Activated T-cell treated with anti-CD3 and anti-CD28 coated beads for 1 hour (primary cell): ENCODE measurements around the gene UCK2.

Experiments
- DNase-seq: peaks from one replicate; pipeline ENCODE4 v3.0.0-alpha.2; 2020; ENCODE audit warnings: low read depth

The UCK2 gene

GRCh38 chr1:165834229-165834628 lies 6.8 kb downstream of the UCK2 start:
- DNase-seq: no peak

- no peak for DNase-seq
Observed at GRCh38 chr1:165834881-165835280, 7.5 kb downstream of the UCK2 start.

- no peak for DNase-seq
Observed at GRCh38 chr1:165836664-165837482, 9.5 kb downstream of the UCK2 start.

DNA sequence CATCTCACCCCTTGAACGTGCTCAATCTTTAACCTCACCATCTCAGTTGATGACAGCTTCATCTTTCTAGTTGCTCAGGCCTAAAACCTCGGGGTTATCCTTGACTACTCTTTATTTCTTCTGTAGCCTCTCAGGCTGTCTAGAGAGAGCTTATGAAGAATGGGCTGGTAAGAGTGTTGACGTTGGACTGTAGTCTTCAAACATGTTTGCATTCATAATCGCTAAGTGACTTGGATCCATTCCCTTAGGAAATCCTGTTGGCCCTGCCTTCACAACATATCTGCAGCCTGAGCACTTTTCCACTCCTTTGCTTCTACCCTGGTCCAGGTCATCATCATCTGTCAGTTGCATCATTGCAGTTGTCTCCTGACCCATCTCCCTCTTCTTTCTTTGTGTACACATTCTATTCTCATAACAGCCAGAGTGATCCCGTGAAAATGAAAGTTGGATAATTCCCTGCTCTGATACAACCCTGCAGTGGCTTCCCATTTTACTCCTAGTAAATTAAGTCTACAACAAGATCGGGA lies 10.5 kb downstream of the UCK2 start:
- DNase-seq: no peak

- no peak for DNase-seq
Observed at GRCh38 chr1:165840423-165840822, 13.0 kb downstream of the UCK2 start.

GRCh38 chr1:165841582-165842017 lies 14.2 kb downstream of the UCK2 start:
- DNase-seq: no peak

DNA sequence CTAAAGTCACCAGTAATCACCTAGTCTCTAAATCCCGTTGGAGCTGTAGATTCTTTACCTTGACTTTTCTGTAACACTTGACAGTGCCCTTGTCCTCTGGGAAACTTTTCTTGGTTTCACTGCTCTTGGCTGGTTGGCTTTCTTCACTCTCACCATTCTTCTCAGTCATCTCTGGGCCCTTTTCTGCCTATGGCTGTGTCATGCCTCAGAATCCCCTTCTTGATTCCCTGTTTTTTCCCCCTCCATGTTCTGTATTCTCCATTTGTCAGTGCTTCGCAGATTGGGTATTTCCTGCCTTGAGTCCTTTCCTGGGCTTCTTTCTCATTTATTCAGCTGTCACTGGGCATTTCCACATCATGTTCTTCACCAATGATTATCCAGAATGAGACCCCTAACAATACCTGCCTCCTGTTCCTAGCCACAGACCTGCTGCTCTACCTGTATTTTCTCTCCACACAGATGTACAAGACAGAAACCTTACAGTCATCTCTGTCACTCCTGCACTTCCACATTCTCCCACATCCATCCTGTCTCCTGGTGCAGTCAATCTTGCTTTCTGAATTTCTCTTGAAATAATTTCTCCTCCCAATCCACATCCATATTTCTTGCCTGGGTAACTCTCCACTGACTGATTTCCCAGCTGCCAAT lies 14.7 kb downstream of the UCK2 start:
- DNase-seq: no peak

- no peak for DNase-seq
Observed at GRCh38 chr1:165842671-165843129, 15.3 kb downstream of the UCK2 start.

DNA sequence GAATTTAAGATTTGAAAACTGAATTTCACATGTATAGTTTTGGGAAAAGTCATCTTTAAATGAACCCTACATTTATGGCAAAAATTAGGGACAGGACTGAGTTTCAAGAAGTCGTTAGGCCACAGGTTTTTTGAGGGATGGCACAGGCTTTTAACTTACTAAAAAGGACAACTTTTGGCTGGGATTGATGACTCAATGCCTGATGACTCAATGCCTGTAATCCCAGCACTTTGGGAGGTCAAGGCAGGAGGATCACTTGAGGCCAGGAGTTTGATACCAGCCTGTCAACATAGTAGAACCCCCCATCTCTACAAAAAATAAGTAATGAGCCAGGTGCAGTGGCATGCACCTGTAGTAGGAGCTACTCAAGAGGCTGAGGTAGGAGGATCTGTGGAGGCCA lies 15.9 kb downstream of the UCK2 start:
- DNase-seq: no peak

GRCh38 chr1:165844114-165844798 lies 16.8 kb downstream of the UCK2 start:
- DNase-seq: no peak

DNA sequence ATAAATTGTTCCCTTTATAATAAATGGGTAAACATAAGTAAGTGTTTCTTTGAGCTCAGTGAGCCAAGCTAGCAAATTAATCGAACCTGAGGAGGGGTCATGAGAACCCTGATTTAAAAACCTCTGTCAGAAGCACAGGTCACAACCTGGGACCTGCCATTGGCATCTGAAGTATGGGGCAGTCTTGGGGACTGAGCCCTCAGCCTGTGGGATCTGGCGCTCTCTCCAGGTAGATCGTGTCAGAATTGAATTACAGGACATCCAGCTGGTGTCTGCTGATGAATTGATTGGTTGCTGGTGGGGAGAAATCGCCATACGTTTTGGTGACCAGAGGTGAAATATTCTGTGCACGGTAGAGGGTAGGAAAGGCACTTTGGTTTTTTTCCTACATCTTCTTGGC lies 17.5 kb downstream of the UCK2 start:
- DNase-seq: no peak

GRCh38 chr1:165845569-165845968 lies 18.2 kb downstream of the UCK2 start:
- DNase-seq: no peak

DNA sequence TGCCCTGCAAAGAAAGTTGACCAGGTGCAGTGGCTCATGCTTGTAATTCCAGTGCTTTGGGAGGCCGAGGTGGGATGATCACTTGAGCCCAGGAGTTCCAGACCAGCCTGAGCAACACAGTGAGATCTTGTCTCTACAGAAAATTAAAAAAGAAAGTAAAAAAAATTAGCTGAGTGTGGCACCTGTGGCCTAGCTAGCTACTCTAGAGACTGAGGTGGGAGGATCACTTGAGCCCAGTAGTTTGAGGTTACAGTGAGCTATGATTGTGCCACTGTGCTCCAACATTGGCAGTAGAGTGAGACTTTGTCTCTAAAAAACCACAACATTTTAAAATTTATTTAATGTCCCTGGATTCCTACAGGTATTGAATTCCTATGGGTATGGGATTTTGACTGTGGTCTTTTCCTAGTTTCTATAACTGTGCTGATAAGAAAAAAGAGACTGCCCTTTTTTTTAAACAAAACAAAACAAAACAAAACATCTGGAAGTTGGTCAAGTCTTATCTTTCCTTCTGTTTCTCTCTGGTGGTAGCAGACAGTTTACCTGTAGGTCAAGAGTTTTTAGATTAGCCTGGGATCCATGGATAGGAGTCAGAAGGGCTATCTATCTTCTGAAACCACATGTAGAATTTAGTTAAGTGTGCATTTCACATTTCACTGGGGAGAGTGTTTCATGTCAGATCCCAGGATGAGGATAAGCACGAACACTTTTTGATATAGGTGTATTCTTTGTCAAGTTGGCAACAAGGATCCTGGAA lies 18.8 kb downstream of the UCK2 start:
- no peak for DNase-seq

GRCh38 chr1:165847486-165847885 lies 20.1 kb downstream of the UCK2 start:
- no peak for DNase-seq

GRCh38 chr1:165849353-165850133 lies 22.1 kb downstream of the UCK2 start:
- DNase-seq: no peak

DNA sequence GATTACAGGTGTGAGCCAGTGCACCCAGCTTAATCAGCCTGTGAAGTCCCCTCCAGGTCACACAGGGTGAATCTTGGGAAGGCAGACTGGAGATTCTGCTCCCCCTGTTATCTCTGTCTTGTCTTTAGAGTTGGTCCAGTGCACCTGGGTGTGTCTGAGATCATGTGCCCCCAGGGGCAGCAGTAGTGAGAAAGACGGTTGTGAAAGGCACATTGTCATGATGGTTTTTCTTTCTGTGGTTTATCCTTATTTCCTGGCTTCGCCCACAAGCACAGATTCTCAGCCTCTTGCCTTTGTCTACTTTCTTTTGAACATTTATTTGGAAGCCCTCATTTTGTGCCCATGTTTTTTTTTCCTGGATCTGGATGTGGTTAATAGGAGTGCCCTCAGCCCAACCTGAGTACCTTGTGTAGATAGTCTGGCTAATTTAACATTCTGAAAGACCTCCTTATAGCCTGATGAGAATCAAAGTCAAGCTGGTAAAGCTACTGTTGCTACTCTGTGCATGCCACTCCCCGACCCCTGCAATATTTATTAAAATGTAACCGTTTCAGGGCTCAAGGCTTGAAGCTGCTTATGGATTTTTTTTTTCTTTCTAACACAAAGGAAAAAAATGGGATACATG lies 23.7 kb downstream of the UCK2 start:
- no peak for DNase-seq

- no peak for DNase-seq
Observed at GRCh38 chr1:165852871-165853270, 25.5 kb downstream of the UCK2 start.

- no peak for DNase-seq
Observed at GRCh38 chr1:165853528-165854075, 26.2 kb downstream of the UCK2 start.

DNA sequence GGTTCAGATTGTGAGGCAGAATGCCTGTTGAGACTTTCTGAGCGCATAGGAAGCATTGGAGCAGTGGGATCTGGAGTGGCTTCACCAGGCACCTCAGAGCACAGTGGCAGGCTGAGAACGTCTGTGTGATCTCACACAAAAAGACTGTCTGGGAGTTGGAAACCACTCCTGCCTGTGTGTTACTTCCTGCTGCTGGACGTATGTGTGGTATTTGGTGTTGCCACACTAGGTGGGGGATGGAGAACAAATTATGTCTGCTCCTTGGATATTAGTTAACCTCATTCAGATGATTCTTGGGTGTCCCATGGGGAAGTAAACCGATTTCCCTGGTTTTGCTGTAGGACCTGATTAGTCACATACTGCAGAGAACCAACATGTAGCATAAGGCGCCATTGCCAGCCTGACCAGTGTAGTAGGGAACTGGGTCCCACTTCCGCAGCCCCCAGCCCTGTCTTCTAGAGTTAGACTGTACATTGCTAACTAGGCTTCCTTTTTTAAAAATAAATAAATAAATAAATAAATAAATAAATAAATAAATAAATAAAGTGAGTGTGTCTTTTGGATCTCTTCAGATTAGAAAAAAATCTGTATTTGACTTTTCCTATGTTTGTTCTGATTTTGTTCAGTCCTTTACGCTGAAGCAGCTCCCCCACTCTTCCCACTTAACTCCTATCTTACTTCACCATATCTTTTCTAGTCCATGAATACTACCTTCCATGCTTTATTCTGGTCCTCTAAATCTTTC lies 26.9 kb downstream of the UCK2 start:
- no peak for DNase-seq
